Measurements from ENCODE around the gene FFAR1.
A peak's percentile ranks its signal among the peaks of the same experiment; 100 is the strongest.
"Not testable (repeated sequence)": the region's sequence is repeated elsewhere in the genome, so short reads cannot be mapped to it uniquely, and the experiment has no call there.

FFAR1 gene

DNA sequence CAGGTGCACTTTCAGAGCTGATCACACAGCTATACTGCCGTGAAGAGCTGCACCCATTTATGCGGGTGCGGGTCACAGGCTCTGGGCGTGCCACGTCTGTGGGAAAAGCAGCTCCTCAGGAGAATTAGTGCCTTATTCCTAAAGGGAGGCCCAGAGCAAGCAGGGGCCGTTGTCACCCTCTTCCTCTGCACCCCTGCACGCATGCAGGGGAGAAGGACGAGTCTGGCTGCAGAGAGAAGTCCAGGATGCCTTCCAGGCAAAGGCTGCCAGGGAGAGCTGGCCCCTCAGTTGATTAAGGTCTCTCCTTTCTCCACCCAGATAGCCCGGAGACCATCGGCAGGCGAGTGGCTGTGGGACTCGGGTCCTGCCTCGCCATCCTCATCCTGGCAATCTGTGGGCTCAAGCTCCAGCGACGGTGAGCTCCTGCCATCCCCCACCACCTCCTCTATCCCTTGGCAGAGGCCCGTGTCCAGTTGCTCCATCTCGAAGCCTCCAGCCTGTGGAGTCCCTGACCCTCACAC lies 3.1 kb upstream of the FFAR1 start:
- DNase-seq, result no peak

DNA sequence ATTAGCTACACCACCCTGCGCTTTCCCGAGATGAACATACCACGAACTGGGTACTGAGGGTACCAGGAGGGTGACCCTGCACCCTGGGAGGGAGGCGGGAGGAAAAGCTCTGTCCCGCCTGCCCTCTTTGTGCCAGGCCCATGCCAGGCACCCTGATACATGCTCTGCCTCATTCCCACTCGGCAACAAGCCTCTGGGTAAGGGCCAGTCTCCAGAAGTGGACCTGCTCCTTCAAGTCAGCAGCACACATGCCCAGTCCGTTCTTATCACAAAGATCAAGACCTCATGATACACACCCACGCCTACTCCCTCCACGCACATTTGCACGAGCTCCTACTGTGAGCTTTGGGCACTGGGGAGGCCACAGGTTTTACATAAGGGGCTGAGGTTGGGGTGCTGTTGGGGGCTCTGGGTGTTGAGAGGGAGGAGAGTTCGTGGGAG lies 2.0 kb upstream of the FFAR1 start:
- no peak for DNase-seq

DNA sequence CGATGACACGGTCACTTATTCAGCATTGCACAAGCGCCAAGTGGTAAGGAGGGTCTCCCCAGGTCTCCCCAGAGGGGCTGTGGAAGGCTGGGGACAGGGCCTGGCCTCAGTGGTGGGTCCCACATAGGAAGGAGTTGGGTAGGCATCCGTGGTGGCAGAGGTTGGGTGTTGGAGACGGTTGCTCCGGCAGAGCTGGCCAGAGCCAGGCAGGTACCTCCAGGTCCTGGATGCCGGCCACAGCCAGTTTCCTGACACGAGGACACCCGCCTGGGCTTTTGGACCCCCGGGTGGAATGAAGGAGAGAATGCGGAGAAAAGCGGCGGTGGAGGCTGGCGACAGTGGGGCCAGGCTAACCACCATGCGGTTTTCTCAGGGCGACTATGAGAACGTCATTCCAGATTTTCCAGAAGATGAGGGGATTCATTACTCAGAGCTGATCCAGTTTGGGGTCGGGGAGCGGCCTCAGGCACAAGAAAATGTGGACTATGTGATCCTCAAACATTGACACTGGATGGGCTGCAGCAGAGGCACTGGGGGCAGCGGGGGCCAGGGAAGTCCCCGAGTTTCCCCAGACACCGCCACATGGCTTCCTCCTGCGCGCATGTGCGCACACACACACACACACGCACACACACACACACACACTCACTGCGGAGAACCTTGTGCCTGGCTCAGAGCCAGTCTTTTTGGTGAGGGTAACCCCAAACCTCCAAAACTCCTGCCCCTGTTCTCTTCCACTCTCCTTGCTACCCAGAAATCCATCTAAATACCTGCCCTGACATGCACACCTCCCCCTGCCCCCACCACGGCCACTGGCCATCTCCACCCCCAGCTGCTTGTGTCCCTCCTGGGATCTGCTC lies 1.3 kb upstream of the FFAR1 start:
- DNase-seq, result no peak

DNA sequence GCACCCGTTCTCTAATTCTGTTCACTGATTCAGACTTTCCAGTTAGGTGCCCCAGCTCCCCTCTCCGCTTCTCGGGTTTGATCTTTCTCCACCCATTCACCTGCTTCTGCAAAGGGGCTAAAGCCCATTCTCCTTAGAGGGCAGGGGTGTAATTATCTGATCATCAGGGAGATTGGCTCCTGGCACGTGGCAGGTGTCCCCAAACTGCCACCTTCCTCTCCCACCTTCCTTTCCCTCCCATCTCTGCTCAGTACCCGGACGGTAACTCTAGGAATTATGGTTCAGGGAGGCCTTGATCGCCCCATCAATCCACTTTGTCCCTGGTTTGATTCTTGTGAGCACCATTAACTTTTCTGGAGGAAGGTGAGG lies 212 bp downstream of the FFAR1 start:
- DNase-seq, result no peak

DNA sequence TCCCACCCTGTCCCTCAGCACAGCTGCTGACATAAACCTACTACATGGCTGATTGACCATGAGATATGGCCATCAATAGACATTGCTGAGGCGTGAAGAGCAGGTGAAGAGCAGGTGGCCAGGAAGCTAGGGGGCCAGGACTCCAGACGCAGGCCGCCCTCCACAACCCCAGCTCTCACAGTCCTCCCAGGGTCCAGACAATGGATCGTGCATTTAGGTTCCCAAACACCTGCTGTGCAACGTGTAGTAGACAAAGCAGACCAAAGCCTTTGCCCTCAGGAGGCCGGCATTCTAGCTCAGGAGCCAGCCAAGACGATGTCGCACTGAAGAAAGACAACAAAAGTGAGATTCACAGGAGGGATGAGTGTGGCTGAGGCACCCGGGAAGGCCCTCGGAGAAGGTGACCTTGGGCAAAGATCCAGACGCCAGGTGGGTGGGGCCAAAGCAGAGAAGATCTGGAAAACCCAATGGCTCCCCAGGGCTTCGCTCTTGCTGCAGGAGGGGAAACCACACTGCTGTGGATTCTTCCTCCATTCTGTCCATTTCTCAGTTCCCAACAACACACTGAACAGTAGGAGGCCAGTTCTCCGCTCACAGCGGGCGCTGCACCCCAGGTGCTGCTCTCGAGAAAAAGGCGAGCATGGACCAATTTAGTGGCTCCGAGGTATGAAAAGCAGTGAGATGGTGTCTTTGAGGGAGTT lies 1.4 kb downstream of the FFAR1 start:
- no peak for DNase-seq

DNA sequence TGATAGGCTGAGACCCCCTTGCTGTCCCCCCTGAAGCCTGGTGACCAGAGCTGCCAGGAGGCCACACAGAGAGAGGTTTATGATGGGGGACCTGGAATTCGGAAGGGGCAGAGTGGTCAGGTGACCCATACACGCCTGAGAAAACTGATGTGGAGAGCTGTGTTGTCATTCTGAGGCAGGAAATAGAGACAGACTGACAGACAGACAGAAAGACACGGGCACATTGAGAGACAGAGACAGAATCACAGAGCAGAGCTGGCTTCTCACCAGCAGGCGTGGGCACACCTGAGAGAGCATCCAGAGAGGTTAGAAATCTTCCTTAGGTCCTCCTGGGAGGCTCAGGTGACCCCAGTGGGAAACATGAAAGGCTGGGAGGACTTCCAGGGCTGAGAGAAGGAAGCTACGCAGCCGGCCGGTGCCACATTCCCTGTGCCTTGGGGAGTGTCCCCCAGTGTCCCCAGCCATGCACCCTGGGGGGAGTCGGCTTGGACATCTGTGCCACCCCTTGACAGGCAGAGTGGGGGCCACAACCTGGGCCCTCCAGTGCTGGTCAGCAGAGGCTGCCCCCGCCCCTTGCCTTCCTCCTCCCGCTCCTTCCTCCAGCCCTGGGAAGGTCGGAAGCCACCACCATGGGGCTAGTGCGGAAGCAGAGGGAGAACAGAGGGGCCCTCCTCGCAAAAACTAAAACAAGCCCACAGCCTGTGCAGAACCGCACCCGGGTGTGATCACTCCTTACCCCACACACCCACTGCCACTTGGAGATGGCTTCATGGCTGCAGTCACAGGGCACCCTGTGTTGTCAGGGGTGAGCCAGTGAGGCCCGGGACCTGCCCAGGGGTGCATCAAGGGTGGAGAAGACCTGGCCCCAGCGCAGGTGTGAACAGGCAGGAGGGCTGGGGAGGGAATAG lies 2.2 kb downstream of the FFAR1 start:
- DNase-seq, result no peak

DNA sequence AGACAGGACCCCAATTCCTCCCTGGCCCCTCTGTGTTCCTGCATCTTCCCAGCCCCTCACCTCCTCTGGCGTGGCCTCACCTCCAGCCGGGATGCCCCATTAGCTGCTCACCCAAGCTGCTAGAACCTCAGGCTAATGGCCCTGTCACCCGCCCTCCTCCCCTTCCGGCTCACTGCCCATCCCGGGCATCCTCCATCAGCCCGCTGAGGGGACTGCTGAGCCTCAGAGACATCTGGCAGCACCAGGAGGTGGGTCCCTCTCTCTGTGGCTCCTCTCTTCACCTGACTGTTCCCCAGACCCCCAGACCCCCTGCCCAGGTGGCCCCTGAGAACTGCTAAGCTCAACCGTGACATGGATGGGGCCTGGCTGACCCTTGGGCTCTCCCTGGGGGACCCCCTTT lies 2.9 kb downstream of the FFAR1 start:
- DNase-seq, result no peak

DNA sequence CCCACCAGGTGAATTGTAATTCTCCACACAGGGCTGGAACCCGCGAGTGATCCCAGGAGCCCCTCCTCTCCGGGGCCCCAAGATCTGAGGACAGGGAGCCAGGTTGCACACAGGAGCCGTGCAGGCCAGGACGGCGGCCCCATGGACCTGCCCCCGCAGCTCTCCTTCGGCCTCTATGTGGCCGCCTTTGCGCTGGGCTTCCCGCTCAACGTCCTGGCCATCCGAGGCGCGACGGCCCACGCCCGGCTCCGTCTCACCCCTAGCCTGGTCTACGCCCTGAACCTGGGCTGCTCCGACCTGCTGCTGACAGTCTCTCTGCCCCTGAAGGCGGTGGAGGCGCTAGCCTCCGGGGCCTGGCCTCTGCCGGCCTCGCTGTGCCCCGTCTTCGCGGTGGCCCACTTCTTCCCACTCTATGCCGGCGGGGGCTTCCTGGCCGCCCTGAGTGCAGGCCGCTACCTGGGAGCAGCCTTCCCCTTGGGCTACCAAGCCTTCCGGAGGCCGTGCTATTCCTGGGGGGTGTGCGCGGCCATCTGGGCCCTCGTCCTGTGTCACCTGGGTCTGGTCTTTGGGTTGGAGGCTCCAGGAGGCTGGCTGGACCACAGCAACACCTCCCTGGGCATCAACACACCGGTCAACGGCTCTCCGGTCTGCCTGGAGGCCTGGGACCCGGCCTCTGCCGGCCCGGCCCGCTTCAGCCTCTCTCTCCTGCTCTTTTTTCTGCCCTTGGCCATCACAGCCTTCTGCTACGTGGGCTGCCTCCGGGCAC lies 3.9 kb downstream of the FFAR1 start:
- DNase-seq, result no peak

DNA sequence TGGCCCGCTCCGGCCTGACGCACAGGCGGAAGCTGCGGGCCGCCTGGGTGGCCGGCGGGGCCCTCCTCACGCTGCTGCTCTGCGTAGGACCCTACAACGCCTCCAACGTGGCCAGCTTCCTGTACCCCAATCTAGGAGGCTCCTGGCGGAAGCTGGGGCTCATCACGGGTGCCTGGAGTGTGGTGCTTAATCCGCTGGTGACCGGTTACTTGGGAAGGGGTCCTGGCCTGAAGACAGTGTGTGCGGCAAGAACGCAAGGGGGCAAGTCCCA lies 4.4 kb downstream of the FFAR1 start:
- DNase-seq, result no peak

DNA sequence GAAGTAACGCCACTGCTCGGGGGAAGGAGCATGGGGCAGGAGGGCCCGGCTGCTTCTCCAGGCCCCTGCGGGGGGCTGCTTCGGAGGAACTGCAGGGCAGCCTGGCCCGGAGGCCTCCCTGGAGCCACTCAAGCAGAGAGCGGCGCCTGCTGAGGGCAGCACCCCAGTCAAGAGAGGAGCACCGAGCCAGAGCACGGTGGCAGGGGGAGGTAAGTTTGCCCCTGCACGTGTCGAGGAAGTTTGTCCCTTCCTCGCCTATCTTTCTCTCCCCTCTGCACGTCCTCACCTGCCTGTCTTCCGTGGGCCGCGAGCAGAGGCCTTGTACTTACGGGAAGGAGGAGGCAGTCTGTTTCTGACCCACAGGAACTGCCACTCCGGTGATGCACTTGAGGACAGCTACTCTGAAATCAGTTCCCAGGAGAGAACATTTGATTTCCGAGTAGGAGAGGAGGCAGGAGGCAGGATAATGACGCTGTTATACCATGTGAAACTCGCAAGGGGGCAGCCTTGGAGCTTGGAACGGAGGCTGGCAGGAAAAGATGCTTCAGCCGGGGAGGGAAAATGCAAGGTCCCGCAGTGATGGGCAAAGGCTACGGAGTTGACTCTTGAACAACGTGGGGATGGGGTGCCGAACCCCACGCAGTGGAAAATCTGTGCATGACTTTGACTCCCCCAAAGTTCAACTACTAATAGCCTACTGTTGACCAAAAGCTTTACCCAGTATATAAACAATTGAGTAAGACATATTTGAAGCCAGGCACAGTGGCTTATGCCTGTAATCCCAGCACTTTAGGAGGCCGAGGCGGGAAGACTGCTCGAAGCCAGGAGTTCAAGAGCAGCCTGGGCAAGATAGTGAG lies 5.0 kb downstream of the FFAR1 start:
- DNase-seq, result peak; percentile 29

DNA sequence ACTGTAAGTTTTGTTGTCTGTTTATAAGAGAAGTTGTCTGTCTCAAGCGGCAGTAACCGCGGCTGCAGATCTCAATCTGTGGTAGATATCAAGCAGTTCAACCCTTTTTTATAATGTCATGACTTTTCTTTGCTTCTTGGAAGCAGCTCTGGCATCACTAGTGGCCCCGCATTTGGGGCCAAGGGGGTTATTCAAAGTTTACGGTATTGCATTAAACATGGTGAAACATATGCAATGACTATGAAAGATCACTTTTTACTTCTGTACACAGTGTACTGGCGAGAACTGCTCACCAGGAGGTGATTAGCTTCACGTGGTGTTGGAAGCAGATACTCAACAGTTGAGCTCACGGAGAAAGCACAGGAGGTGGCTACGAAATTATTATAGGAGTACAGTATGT lies 5.9 kb downstream of the FFAR1 start:
- no peak for DNase-seq

DNA sequence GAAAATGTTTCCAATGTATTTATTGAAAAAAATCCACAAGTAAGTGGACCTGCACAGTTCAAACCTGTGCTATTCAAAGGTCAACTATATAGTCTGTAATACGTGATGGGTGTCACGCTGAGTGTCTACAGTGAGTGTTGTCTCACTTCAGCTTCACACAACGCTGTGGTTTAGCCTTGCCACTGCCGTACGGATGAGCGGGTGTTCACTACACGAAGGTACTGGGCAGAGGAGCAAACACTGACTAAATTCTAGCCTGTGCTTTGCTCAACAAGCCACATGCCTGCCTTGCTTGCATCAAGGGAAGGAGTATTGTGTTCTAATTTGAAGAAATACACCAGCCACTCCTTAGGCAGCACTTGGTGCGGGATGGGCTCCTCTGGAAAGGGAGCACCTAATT lies 7.2 kb downstream of the FFAR1 start:
- DNase-seq, result no peak

DNA sequence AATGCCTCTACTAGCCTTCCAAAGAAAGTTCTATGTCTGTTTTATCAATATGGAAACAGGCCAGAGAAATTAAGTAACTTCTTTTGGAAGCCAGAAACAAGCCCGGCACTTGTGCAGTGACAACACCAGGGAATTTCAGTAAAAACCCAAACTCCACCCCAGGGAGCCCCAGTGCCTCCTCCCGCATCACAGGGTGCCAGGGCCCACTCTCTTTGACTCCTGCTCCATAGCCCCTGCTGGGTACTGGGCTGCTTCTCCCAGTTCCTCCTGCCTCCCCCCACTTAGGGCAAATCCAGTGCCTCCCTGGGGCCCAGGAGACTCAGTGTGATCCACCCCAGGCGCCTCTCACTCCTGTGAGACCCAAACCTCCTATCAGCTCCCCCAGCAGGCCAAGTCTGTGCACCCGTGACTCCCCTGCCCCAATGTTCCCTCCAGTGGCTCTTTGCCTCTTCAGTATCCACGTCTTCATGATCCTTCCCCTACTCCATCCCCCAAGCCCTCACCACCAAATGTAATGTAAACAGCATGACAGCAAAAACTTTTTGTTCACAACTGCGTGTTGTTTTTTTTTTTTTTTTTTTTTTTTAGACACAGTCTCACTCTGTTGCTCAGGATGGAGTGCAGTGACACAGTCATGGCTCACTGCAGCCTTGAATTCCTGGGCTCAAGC lies 8.2 kb downstream of the FFAR1 start:
- no peak for DNase-seq

DNA sequence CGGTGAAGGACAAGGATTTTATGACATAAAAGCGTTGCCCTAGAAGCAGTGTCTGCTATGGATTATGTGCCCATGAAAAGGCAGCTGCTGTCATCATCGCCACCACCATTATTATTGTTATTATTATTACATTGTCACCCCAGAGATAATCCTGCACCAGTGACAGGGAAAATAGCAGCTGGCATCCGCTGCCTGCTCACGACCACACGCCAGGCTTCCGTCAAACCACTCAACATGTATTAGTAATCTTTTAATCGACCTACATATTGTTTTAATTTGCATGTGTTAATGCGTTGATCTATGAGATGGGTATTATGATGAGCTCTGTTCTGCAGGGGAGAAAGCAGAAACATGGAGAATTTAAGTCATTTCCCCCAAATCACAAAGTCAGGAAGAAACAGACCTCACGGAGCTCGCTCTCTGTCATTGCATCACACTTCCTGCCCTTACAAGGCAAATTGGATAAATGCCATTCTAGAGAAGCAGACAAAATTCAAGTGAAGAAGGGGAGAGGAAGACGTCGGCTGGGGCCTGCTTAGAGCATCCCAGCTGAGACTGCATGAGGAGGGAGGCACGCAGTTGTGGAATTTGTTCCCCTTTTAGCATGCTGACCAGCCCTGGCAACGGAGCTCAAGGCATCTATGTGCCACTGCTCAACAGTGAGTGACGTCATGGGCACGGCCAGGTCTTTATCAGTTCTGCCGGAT lies 10.3 kb downstream of the FFAR1 start, which contains the start of gene FFAR3:
TSS of gene FFAR3 (plus strand) at position 594 of the 707 bp plus-strand sequence. CDS start 431 bp downstream, outside the sequence.
- no peak for DNase-seq

DNA sequence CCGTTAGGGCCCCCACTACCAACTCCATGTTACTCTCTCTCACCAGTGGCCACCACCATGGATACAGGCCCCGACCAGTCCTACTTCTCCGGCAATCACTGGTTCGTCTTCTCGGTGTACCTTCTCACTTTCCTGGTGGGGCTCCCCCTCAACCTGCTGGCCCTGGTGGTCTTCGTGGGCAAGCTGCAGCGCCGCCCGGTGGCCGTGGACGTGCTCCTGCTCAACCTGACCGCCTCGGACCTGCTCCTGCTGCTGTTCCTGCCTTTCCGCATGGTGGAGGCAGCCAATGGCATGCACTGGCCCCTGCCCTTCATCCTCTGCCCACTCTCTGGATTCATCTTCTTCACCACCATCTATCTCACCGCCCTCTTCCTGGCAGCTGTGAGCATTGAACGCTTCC lies 11.1 kb downstream of the FFAR1 start:
- not testable (repeated sequence) for DNase-seq

DNA sequence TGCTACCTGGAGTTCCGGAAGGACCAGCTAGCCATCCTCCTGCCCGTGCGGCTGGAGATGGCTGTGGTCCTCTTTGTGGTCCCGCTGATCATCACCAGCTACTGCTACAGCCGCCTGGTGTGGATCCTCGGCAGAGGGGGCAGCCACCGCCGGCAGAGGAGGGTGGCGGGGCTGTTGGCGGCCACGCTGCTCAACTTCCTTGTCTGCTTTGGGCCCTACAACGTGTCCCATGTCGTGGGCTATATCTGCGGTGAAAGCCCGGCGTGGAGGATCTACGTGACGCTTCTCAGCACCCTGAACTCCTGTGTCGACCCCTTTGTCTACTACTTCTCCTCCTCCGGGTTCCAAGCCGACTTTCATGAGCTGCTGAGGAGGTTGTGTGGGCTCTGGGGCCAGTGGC lies 11.7 kb downstream of the FFAR1 start:
- not testable (repeated sequence) for DNase-seq

DNA sequence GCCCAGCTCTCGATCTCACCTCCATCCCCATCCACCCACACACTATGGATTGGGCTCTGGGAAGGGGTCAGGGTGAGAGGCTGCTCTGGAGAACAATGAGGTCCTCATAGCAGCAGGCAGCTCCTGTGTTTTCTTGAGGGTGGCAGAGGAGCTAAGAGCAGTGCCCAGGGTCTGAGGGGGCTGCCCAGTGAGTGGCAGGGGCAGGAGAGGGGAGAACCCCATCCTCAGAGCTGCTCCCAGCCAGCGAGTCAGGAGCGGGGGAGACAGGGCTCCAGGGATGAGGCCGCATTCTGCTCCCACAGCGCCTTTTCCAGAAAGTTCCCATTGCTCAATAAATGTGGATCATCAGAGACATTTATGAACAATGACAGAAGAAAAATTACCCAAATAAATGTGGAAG lies 12.4 kb downstream of the FFAR1 start:
- DNase-seq, result not testable (repeated sequence)

DNA sequence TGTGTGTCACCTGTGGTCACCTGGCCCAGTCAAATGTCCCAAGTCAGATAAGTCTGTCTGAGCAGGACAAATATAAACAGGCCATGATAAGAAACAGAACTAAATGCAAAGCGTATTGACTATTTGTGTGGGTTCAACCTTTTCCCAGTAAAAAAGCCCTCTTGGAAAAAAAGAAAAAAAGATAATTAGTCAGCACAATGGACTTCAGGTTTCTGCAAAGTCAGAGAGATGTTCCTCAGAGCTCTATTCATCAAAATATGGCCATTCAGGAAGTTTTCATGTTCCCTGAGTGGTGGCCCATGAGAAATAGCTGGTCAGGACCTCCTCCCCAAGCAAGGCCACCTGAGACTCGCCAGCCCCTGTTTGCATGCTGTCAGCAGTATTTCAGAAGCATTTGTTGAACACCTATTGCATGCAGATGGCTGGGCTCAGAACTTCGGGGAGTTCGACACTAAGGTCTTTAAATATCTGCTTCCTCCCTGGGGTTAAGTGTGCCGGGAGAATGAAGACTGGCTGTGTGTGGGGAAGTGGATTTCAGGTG lies 13.2 kb downstream of the FFAR1 start:
- no peak for DNase-seq

DNA sequence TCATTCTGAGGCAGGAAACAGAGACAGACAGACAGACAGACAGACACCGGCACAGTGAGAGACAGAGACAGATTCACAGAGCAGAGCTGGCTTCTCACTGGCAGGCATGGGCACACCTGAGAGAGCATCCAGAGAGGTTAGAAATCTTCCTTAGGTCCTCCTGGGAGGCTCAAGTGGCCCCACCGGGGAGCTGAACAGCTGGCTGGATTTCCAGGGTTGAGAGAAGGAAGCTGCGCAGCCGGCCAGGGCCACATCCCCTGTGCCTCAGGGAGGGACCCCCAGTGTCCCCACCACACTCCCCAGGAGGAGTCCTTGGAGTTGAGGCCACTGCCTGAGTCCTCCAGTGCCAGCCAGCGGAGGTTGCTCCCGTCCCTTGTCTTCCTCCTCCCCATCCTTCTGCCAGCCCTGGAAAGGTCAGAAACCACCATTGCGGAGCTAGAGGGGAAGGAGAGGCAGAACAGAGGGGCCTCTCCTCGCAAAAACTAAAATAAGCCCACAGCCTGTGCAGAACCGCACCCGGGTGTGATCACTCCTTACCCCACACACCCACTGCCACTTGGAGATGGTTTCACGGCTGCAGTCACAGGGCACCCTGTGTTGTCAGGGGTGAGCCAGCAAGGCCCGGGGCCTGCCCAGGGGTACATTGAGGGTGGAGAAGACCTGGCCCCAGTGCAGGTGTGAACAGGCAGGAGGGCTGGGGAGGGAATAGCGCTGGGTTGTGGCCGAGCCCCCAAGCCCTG lies 14.7 kb downstream of the FFAR1 start:
- no peak for DNase-seq

Measured in NCI-H510A (cell line).